ENCODE results near the gene PKNOX2. TPM values are rescaled to one million over a fixed set of nuclear protein-coding genes. Genes with fewer than 3 reads are reported as not detected.

PKNOX2 gene
- total and polyA plus RNA-seq, 4 donors = 0.14 to 0.29 (median 0.24) TPM

DNA sequence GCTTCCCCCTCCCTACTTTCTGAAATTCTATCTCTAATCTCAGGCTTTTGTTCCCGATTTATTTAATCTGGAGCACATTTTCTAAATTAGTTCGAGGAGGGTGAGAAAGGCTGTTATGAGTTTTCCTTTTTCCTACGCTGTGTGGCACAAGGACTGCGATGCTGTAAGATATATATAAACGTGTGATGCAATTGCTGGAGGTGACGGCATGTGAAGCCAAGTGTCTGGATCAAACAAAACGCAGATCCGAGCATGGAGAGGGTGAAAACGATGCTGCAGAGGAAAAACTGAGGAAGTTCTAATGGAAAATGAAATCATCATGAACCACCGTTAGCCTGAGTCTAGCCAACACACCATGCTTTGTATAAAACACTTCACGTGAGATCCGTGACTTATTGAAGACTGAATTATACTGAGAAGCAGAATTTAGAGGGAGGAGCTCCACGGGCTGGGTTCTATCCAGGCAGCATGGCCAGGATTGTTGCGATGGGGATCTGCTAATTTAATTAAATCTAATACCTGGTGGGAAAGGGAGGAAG lies 4.4 kb downstream of the PKNOX2 start:
- DNase-seq (ENCODE audit: low spot score) = no peak
- WGBS = 83% methylated on average over 14 of the region's 14 CpGs

DNA sequence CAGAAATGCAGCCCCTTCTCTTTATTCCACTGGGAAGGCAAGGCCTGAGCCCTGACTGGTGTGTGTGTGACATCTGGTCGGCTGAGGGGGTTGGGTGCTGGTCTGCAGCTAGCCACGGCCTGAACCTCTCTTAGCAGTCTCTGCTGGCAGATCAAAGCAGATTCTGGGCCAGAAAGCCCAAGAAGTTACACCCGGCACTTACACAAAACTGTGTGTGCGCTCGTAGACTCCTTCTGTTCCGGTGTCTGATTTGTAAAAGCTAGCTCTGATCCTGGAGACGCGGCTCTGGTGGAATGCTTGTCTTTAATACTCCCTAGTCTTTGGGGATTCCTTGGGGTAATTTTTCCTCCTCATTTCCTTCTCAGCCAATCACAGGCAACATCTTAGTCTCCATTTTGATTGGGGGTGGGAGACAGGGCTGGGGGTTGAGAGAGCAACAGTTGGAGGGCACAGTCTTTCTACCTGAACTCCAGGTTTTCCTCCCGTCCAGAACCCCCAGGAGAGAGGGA lies 5.5 kb downstream of the PKNOX2 start:
- 84% methylated on average over 9 of the region's 9 CpGs for WGBS
- peak overlapping the region; percentile 14 to 42 for H3K27ac ChIP-seq (ENCODE audit: low read depth in 1 of 2, low read length in 2 of 2)
- no peak overlapping the region for H3K4me3 ChIP-seq (ENCODE audit: low read depth in 1 of 3, low read length in 3 of 3)
- H3K9me3 ChIP-seq (ENCODE audit: control insufficient read depth in 4 of 4, low read length in 3 of 4) = no peaks in the 10 kb centered on the region
- no peak for DNase-seq (ENCODE audit: low spot score)
- peaks cover 0 to 3% (median under 1%) of the 10 kb centered on the region in 4 donors for H3K27me3 ChIP-seq (ENCODE audit: control insufficient read depth in 4 of 4, insufficient read depth in 4 of 4, low read length in 3 of 4)
- no peaks in the 10 kb centered on the region for H3K36me3 ChIP-seq (ENCODE audit: control insufficient read depth in 4 of 4, insufficient read depth in 3 of 4, low read depth in 1 of 4, low read length in 3 of 4)
- H3K9ac ChIP-seq (ENCODE audit: low read depth in 1 of 2, low read length in 2 of 2) = no peak overlapping the region
- peaks cover 5 to 31% (median 27%) of the 10 kb centered on the region in 4 donors for H3K4me1 ChIP-seq (ENCODE audit: control insufficient read depth in 4 of 4, insufficient read depth in 4 of 4, low read length in 3 of 4)
- TF ChIP-seq JUND (IDR thresholded peaks at IDR 0.05) = no peak
- TF ChIP-seq EGR1 (IDR thresholded peaks at IDR 0.05; ENCODE audit: low read depth in 2 of 2) = no peak
- TF ChIP-seq, protein P1, sequence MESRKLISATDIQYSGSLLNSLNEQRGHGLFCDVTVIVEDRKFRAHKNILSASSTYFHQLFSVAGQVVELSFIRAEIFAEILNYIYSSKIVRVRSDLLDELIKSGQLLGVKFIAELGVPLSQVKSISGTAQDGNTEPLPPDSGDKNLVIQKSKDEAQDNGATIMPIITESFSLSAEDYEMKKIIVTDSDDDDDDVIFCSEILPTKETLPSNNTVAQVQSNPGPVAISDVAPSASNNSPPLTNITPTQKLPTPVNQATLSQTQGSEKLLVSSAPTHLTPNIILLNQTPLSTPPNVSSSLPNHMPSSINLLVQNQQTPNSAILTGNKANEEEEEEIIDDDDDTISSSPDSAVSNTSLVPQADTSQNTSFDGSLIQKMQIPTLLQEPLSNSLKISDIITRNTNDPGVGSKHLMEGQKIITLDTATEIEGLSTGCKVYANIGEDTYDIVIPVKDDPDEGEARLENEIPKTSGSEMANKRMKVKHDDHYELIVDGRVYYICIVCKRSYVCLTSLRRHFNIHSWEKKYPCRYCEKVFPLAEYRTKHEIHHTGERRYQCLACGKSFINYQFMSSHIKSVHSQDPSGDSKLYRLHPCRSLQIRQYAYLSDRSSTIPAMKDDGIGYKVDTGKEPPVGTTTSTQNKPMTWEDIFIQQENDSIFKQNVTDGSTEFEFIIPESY (IDR thresholded peaks at IDR 0.05) = no peak
- TF ChIP-seq, protein P2, sequence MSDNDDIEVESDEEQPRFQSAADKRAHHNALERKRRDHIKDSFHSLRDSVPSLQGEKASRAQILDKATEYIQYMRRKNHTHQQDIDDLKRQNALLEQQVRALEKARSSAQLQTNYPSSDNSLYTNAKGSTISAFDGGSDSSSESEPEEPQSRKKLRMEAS (IDR thresholded peaks at IDR 0.05) = no peak
- no peak for TF ChIP-seq SP1 (IDR thresholded peaks at IDR 0.05)
- TF ChIP-seq, protein P3, sequence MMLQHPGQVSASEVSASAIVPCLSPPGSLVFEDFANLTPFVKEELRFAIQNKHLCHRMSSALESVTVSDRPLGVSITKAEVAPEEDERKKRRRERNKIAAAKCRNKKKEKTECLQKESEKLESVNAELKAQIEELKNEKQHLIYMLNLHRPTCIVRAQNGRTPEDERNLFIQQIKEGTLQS (IDR thresholded peaks at IDR 0.05) = no peak
- TF ChIP-seq, protein P4, sequence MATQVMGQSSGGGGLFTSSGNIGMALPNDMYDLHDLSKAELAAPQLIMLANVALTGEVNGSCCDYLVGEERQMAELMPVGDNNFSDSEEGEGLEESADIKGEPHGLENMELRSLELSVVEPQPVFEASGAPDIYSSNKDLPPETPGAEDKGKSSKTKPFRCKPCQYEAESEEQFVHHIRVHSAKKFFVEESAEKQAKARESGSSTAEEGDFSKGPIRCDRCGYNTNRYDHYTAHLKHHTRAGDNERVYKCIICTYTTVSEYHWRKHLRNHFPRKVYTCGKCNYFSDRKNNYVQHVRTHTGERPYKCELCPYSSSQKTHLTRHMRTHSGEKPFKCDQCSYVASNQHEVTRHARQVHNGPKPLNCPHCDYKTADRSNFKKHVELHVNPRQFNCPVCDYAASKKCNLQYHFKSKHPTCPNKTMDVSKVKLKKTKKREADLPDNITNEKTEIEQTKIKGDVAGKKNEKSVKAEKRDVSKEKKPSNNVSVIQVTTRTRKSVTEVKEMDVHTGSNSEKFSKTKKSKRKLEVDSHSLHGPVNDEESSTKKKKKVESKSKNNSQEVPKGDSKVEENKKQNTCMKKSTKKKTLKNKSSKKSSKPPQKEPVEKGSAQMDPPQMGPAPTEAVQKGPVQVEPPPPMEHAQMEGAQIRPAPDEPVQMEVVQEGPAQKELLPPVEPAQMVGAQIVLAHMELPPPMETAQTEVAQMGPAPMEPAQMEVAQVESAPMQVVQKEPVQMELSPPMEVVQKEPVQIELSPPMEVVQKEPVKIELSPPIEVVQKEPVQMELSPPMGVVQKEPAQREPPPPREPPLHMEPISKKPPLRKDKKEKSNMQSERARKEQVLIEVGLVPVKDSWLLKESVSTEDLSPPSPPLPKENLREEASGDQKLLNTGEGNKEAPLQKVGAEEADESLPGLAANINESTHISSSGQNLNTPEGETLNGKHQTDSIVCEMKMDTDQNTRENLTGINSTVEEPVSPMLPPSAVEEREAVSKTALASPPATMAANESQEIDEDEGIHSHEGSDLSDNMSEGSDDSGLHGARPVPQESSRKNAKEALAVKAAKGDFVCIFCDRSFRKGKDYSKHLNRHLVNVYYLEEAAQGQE (IDR thresholded peaks at IDR 0.05) = no peak
- TF ChIP-seq HNF4G (IDR thresholded peaks at IDR 0.05) = no peak
- TF ChIP-seq TAF1 (conservative IDR thresholded peaks at IDR 0.05) = no peak
- TF ChIP-seq YY1 (IDR thresholded peaks at IDR 0.05) = no peak
- no peak for TF ChIP-seq GABPA (IDR thresholded peaks at IDR 0.05 in 1 of 2, conservative IDR thresholded peaks at IDR 0.05 in 1 of 2)
- TF ChIP-seq, protein P5, sequence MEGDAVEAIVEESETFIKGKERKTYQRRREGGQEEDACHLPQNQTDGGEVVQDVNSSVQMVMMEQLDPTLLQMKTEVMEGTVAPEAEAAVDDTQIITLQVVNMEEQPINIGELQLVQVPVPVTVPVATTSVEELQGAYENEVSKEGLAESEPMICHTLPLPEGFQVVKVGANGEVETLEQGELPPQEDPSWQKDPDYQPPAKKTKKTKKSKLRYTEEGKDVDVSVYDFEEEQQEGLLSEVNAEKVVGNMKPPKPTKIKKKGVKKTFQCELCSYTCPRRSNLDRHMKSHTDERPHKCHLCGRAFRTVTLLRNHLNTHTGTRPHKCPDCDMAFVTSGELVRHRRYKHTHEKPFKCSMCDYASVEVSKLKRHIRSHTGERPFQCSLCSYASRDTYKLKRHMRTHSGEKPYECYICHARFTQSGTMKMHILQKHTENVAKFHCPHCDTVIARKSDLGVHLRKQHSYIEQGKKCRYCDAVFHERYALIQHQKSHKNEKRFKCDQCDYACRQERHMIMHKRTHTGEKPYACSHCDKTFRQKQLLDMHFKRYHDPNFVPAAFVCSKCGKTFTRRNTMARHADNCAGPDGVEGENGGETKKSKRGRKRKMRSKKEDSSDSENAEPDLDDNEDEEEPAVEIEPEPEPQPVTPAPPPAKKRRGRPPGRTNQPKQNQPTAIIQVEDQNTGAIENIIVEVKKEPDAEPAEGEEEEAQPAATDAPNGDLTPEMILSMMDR (IDR thresholded peaks at IDR 0.05; ENCODE audit: low read depth, low read length, missing input control) = no peak

More for the DNA sequence above, 4.4 kb downstream of the PKNOX2 start:
- H3K36me3 ChIP-seq (ENCODE audit: control insufficient read depth in 4 of 4, insufficient read depth in 3 of 4, low read depth in 1 of 4, low read length in 3 of 4) = no peaks in the 10 kb centered on the region
- TF ChIP-seq RXRA (IDR thresholded peaks at IDR 0.05) (no peak), RAD21 (IDR thresholded peaks at IDR 0.05) (no peak), EGR1 (IDR thresholded peaks at IDR 0.05; ENCODE audit: low read depth in 2 of 2) (no peak), TAF1 (conservative IDR thresholded peaks at IDR 0.05) (no peak), NR2F2 (IDR thresholded peaks at IDR 0.05) (no peak), HNF4G (IDR thresholded peaks at IDR 0.05) (no peak), FOXA1 (IDR thresholded peaks at IDR 0.05) (no peak), YY1 (IDR thresholded peaks at IDR 0.05) (no peak), JUND (IDR thresholded peaks at IDR 0.05) (no peak)
- TF ChIP-seq, protein P1 (IDR thresholded peaks at IDR 0.05) = no peak
- TF ChIP-seq, protein P2 (IDR thresholded peaks at IDR 0.05) = no peak
- TF ChIP-seq, protein P5 (IDR thresholded peaks at IDR 0.05; ENCODE audit: low read depth, low read length, missing input control) = no peak
- no peak overlapping the region for H3K9ac ChIP-seq (ENCODE audit: low read depth in 1 of 2, low read length in 2 of 2)
- H3K27me3 ChIP-seq (ENCODE audit: control insufficient read depth in 4 of 4, insufficient read depth in 4 of 4, low read length in 3 of 4) = peaks cover 0 to 3% (median under 1%) of the 10 kb centered on the region in 4 donors
- peaks cover 10 to 35% (median 27%) of the 10 kb centered on the region in 4 donors for H3K4me1 ChIP-seq (ENCODE audit: control insufficient read depth in 4 of 4, insufficient read depth in 4 of 4, low read length in 3 of 4)
- no peaks in the 10 kb centered on the region for H3K9me3 ChIP-seq (ENCODE audit: control insufficient read depth in 4 of 4, low read length in 3 of 4)
- H3K27ac ChIP-seq (ENCODE audit: low read depth in 1 of 2, low read length in 2 of 2) = no peak overlapping the region
- no peak overlapping the region for H3K4me3 ChIP-seq (ENCODE audit: low read depth in 1 of 3, low read length in 3 of 3)
